OCI-LY7 (cell line): ENCODE measurements around the gene NCBP2. TPM values are rescaled to one million over a fixed set of nuclear protein-coding genes. Genes with fewer than 3 reads are reported as not detected.
A peak's percentile ranks its signal among the peaks of the same experiment; 100 is the strongest.

ENCODE experiments used
- Bru-seq: library from RNA; stranded (reverse); fragments of 400-500 nt; gene quantifications from one replicate; lab custom pipeline; 2021; lab: Mats Ljungman, UMichigan
- BruChase-seq, 2 experiments: library from RNA; stranded (reverse); fragments of 400-500 nt; gene quantifications; one replicate each; lab custom pipeline; 2021; lab: Mats Ljungman, UMichigan
- BruUV-seq: library from RNA; stranded (reverse); fragments of 400-500 nt; replicated peaks from 2 replicates; lab custom pipeline; 2021; lab: Mats Ljungman, UMichigan
- CTCF ChIA-PET: fragments of 300-600 bp; sonication (Branson Sonifier 250); formaldehyde crosslinking; loops from one replicate; lab custom pipeline; 2022; ENCODE audit warnings: antibody characterized with exemption; ENCODE audit not compliant: unreplicated experiment; lab: Charles Lee
- POLR2A ChIA-PET: fragments of 300-600 bp; sonication (Branson Sonifier 250); formaldehyde crosslinking; loops from one replicate; lab custom pipeline; 2022; ENCODE audit warnings: antibody characterized with exemption; lab: Charles Lee
- DNase-seq: peaks from one replicate; pipeline ENCODE4 v3.0.0-alpha.2; 2015; ENCODE audit warnings: low spot score
- H2AFZ ChIP-seq: fragments of 200-600 bp; sonication (generic), shearing (Covaris generic); 2 replicates; pipeline ENCODE4 v1.6.1; 2014; ENCODE audit warnings: mild to moderate bottlenecking, antibody characterized with exemption, low read length, moderate library complexity
- H3K27ac ChIP-seq: fragments of 200-600 bp; sonication (generic); 2 replicates; pipeline ENCODE4 v1.5.1; 2014; ENCODE audit warnings: mixed run types, low read depth, mild to moderate bottlenecking, moderate library complexity, low read length, inconsistent platforms; ENCODE audit not compliant: poor library complexity, severe bottlenecking
- H3K36me3 ChIP-seq: fragments of 200-600 bp; sonication (generic); 2 replicates; pipeline ENCODE4 v1.6.1; 2014; ENCODE audit warnings: mild to moderate bottlenecking, antibody characterized with exemption, low read length, moderate library complexity, mixed read lengths; ENCODE audit not compliant: insufficient read depth
- H3K4me1 ChIP-seq: fragments of 200-600 bp; sonication (generic); 2 replicates; pipeline ENCODE4 v1.5.1; 2014; ENCODE audit warnings: mild to moderate bottlenecking, low read length; ENCODE audit not compliant: insufficient read depth, poor library complexity, severe bottlenecking
- H3K4me2 ChIP-seq: fragments of 200-600 bp; sonication (generic); 2 replicates; pipeline ENCODE4 v1.6.1; 2014; ENCODE audit warnings: mild to moderate bottlenecking, low read length
- H3K4me3 ChIP-seq: fragments of 200-600 bp; sonication (generic); 2 replicates; pipeline ENCODE4 v1.5.1; 2014; ENCODE audit warnings: mild to moderate bottlenecking, low read depth, low read length; ENCODE audit not compliant: poor library complexity, severe bottlenecking
- H3K79me2 ChIP-seq: fragments of 200-600 bp; sonication (generic); 2 replicates; pipeline ENCODE4 v1.6.1; 2016; ENCODE audit warnings: low read depth, mild to moderate bottlenecking, low read length, moderate library complexity, mixed read lengths; ENCODE audit not compliant: insufficient read depth
- H3K9me2 ChIP-seq: fragments of 200-600 bp; sonication (generic); 2 replicates; pipeline ENCODE4 v1.6.1; 2016; ENCODE audit warnings: mild to moderate bottlenecking, low read length, mixed read lengths; ENCODE audit not compliant: insufficient read depth
- H3K9me3 ChIP-seq: fragments of 200-600 bp; sonication (generic); 2 replicates; pipeline ENCODE4 v1.6.1; 2014; ENCODE audit warnings: mild to moderate bottlenecking, mixed run types, low read length, mixed read lengths
- H4K20me1 ChIP-seq: fragments of 200-600 bp; sonication (generic); 2 replicates; pipeline ENCODE4 v1.6.1; 2014; ENCODE audit warnings: mild to moderate bottlenecking, antibody characterized with exemption, low read length, moderate library complexity, mixed read lengths; ENCODE audit not compliant: insufficient read depth
- EZH2phosphoT487 ChIP-seq: fragments of 200-600 bp; sonication (generic); IDR thresholded peaks from 2 replicates; pipeline ENCODE4 v1.6.1; 2018; ENCODE audit warnings: low read depth, borderline replicate concordance, mild to moderate bottlenecking, mixed run types, antibody characterized with exemption, low read length, moderate library complexity, mixed read lengths
- intact Hi-C: fragments of 100-400 bp; cut with micrococcal nuclease; formaldehyde crosslinking; loops from one replicate; pipeline ENCODE4 v1.10.0; 2022; ENCODE audit not compliant: unreplicated experiment
- long read RNA-seq: library from polyadenylated mRNA; stranded (forward); transcript quantifications from one replicate; pipeline ENCODE4 v2.0.0, GENCODE V29; 2022
- total RNA-seq, 2 experiments: library from RNA; depleted of rRNA in 1 of 2; stranded (reverse); fragments of >200 nt in 1 of 2; shearing (Covaris generic) in 1 of 2; gene quantifications; 2 replicates each; pipeline ENCODE4 v1.2.3, GENCODE V29; 2014 to 2022
- TF ChIP-seq, protein P1 (sequence below): fragments of 200-600 bp; sonication (generic); conservative IDR thresholded peaks from 2 replicates; pipeline ENCODE4 v1.5.1; 2014; ENCODE audit warnings: mild to moderate bottlenecking, antibody characterized with exemption, low read length, moderate library complexity, mixed read lengths

The NCBP2 gene
- total RNA-seq (2014; rRNA removed; shearing (Covaris generic)) (46.4 and 66.7 TPM in 2 replicates), total RNA-seq (2022) (70.4 and 73.6 TPM in 2 replicates), Bru-seq, nascent RNA (percentile 94 among the genes with signal in this experiment), BruChase-seq, experiment 1, labeled RNA remaining after a 6-hour chase (percentile 96 among the genes with signal in this experiment), BruChase-seq, experiment 2, labeled RNA remaining after a 2-hour chase (percentile 98 among the genes with signal in this experiment)
- long read RNA-seq, full-length matches to known transcripts = 131 of 153 reads
- long read RNA-seq, partial matches to known transcripts = 5 of 153 reads
- long read RNA-seq, other reads (novel, unspliced or antisense) = 17 of 153 reads

DNA sequence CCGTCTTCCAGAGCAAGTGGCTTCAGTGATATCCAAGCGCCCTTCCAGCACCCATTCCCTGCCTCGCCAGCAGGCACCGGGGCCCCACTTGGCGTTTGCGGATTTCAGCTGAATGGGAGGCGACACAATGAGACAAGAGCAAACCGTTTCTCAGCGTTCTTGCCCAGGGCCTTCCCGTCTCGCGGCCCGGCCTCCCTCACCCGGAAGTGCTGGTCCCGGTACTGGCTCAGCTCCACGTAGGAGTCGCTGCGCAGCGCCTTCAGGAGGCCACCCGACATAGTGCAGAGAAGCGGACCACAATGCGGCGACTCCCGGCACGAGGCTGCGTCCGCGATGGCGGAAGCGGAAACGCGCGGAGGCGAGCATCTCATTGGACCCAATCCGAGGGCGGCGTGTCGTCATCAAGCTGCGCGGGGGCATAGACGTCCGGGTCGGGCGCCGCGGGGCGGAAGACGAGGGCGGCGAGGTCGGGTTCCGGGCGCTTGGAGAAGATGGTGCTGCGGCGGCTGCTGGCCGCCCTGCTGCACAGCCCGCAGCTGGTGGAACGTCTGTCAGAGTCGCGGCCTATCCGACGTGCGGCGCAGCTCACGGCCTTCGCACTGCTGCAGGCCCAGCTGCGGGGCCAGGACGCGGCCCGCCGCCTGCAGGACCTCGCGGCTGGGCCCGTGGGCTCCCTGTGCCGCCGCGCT is at the start of gene NCBP2:
TSS of gene NCBP2 (minus strand) at position 303 of the 689 bp plus-strand sequence. CDS start at position 278, 25 bp downstream.
- BruUV-seq = no TSS peak
- H3K27ac ChIP-seq = peak within 1 kb of the TSS; percentile 83
- TF ChIP-seq EZH2phosphoT487 = no peak
- TF ChIP-seq, protein P1, sequence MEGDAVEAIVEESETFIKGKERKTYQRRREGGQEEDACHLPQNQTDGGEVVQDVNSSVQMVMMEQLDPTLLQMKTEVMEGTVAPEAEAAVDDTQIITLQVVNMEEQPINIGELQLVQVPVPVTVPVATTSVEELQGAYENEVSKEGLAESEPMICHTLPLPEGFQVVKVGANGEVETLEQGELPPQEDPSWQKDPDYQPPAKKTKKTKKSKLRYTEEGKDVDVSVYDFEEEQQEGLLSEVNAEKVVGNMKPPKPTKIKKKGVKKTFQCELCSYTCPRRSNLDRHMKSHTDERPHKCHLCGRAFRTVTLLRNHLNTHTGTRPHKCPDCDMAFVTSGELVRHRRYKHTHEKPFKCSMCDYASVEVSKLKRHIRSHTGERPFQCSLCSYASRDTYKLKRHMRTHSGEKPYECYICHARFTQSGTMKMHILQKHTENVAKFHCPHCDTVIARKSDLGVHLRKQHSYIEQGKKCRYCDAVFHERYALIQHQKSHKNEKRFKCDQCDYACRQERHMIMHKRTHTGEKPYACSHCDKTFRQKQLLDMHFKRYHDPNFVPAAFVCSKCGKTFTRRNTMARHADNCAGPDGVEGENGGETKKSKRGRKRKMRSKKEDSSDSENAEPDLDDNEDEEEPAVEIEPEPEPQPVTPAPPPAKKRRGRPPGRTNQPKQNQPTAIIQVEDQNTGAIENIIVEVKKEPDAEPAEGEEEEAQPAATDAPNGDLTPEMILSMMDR = peak; percentile 75
- H3K9me3 ChIP-seq = no peaks in the 10 kb centered on the region
- H3K4me3 ChIP-seq = peak within 1 kb of the TSS; percentile 90
- peaks cover 62% of the 10 kb centered on the region for H3K79me2 ChIP-seq
- H4K20me1 ChIP-seq = peaks cover 7% of the 10 kb centered on the region
- CTCF ChIA-PET = interaction anchor here (0.6 to 1.0 kb wide), 2 partner anchors 9 to 21 kb away, joined by 3 read pairs; no protein-coding TSS in a partner anchor
- POLR2A ChIA-PET = interaction anchor here (0.6 to 2.0 kb wide), 6 partner anchors 19 to 232 kb away, joined by 3 to 10 read pairs (median 4); partner anchors contain the start of genes PAK2 and SENP5
- peaks cover 50% of the 10 kb centered on the region for H3K36me3 ChIP-seq
- no peaks in the 10 kb centered on the region for H3K9me2 ChIP-seq
- H3K4me1 ChIP-seq = peaks cover 23% of the 10 kb centered on the region
- intact Hi-C loops = loop anchor here (1.0 to 10.0 kb wide), 5 partner anchors 74 to 1038 kb away; partner anchors contain the start of genes FBXO45, TNK2 and WDR53
- H2AFZ ChIP-seq = peak within 1 kb of the TSS; percentile 82
- peak within 1 kb of the TSS; percentile 88 for H3K4me2 ChIP-seq
- peak; percentile 99 for DNase-seq

- Histone ChIP-seq H3K79me2 (no peaks in the 10 kb centered on the region), H3K27ac (no peak overlapping the region), H4K20me1 (no peaks in the 10 kb centered on the region), H3K4me2 (no peak overlapping the region), H3K4me3 (no peak overlapping the region), H3K9me2 (no peaks in the 10 kb centered on the region), H3K9me3 (no peaks in the 10 kb centered on the region), H3K4me1 (no peaks in the 10 kb centered on the region), H3K36me3 (no peaks in the 10 kb centered on the region), H2AFZ (no peak overlapping the region)
- TF ChIP-seq, protein P1 = no peak
- TF ChIP-seq EZH2phosphoT487 = no peak
- BruUV-seq = no TSS peak
- ChIA-PET CTCF (no interaction called here), POLR2A (no interaction called here)
- DNase-seq = no peak
- intact Hi-C loops = no loop called here
These were observed 49.5 kb upstream of the NCBP2 start for GRCh38 chr3:196991581-196992460.
